ENCODE data around the gene DPP8.

GRCh38 chr15:65468229-65468909 lies 49.1 kb downstream of the DPP8 start:
- TF ChIP-seq EP300 (IDR thresholded peaks at IDR 0.05) (no peak), POLR2A (IDR thresholded peaks at IDR 0.05) (no peak)

Data from suprapubic skin (tissue), 2 donors.